Suprapubic skin (tissue), 2 donors: ENCODE results near the gene REN.

ENCODE experiments used
- EP300 ChIP-seq: sonication (generic); formaldehyde crosslinking; IDR thresholded peaks from one replicate; pipeline ENCODE4 v1.6.1; 2017; ENCODE audit warnings: antibody characterized with exemption
- POLR2A ChIP-seq, 2 donors: fragments of 450-650 bp; IDR thresholded peaks; one replicate each; pipeline ENCODE4 v1.6.1; 2017; ENCODE audit warnings: antibody characterized with exemption in 2 of 2, mild to moderate bottlenecking in 2 of 2, moderate library complexity in 2 of 2

- TF ChIP-seq EP300 (no peak), POLR2A (IDR thresholded peaks at IDR 0.05) (no peak)
Observed at GRCh38 chr1:204131978-204132377, 34.2 kb downstream of the REN start.
